Activated T-helper 9 cell treated with anti-CD3 and anti-CD28 coated beads, Interleukin-2, amount 50 U/mL, for 16 hours (primary cell): ENCODE data around the gene CYP20A1.
A peak's percentile ranks its signal among the peaks of the same experiment; 100 is the strongest.
"Not testable (repeated sequence)": the region's sequence is repeated elsewhere in the genome, so short reads cannot be mapped to it uniquely, and the experiment has no call there.

ENCODE experiments used
- DNase-seq: peaks from one replicate; pipeline ENCODE4 v3.0.0-alpha.2; 2020; ENCODE audit warnings: low read depth

The CYP20A1 gene, protein sequence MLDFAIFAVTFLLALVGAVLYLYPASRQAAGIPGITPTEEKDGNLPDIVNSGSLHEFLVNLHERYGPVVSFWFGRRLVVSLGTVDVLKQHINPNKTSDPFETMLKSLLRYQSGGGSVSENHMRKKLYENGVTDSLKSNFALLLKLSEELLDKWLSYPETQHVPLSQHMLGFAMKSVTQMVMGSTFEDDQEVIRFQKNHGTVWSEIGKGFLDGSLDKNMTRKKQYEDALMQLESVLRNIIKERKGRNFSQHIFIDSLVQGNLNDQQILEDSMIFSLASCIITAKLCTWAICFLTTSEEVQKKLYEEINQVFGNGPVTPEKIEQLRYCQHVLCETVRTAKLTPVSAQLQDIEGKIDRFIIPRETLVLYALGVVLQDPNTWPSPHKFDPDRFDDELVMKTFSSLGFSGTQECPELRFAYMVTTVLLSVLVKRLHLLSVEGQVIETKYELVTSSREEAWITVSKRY

DNA sequence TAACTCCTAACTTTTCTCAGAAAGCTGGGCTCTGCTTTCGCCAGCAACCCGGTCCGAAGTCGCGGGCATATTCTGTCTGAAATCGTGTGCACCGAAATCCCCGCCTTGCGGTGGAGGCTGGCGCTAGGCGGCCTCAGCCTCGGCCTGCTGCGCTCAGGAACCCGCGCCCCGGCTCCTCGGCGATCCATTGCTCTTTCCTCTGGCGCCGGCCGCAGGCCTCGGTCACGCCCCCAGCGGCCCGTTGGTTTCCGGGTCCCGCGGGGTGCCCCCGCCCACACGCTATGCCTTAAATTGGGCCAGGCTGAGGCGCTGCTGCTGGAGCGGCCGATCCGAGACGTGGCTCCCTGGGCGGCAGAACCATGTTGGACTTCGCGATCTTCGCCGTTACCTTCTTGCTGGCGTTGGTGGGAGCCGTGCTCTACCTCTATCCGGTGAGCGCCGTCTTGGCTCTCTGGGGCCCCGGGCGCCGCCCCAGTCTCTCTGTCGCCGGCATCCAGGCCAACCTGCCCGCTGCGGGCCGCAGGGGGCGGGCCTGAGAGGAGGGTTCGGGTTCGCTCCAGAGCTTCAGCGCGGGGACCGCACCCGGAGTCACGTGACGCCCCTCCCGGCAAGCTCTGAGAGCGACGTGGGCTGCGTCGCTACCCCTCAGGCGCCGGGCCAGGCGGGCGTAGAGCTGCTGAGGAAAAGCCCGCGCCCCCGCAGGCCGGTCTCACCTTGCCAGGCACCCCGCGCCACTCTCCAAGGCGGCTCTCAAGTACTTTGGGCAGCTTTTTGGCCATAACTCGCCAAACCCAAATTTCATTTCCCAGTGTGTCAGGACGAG, at the start of gene CYP20A1:
Gene CYP20A1 (plus strand): TSS at position 315 of the 823 bp plus-strand sequence. CDS start 45 bp downstream, at position 360.
- DNase-seq, result peak; percentile 96

DNA sequence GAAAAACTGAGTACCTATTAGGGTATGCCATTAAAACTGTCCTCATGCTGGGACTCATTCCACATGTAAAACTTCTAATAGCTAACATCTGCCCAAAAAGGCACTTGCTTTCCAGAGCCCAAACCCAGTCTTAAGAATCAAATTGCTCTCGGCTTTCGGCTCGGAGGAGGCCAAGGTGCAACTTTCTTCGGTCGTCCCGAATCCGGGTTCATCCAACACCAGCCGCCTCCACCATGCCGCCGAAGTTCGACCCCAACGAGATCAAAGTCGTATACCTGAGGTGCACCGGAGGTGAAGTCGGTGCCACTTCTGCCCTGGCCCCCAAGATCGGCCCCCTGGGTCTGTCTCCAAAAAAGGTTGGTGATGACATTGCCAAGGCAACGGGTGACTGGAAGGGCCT, 48.3 kb upstream of the CYP20A1 start:
- not testable (repeated sequence) for DNase-seq

DNA sequence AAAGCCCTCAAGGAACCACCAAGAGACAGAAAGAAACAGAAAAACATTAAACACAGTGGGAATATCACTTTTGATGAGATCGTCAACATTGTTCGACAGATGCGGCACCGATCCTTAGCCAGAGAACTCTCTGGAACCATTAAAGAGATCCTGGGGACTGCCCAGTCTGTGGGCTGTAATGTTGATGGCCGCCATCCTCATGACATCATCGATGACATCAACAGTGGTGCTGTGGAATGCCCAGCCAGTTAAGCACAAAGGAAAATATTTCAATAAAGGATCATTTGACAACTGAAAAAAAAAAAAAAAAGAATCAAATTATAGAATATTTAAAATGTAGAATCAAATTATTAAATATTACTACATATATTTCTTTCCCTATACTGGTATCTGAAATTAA, 47.8 kb upstream of the CYP20A1 start:
- DNase-seq, result not testable (repeated sequence)

DNA sequence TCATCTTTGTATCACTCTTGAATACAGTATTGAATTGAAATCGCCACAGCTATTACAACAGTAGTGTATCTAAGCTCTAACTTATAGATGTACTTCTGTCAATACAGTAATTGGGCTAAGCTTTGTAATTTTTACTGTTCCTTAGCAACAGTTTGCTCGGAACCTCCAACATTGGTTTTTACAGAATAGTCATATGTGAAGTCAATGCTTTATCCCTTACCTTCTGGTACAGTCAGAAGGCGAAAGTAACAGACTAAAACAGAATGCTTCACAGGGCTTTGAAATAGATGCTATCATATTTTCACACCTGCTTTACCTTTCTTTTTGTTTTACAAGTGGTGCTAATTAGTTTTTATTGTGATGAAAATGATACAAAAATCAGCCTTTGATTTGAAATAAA, 46.9 kb upstream of the CYP20A1 start:
- no peak for DNase-seq

DNA sequence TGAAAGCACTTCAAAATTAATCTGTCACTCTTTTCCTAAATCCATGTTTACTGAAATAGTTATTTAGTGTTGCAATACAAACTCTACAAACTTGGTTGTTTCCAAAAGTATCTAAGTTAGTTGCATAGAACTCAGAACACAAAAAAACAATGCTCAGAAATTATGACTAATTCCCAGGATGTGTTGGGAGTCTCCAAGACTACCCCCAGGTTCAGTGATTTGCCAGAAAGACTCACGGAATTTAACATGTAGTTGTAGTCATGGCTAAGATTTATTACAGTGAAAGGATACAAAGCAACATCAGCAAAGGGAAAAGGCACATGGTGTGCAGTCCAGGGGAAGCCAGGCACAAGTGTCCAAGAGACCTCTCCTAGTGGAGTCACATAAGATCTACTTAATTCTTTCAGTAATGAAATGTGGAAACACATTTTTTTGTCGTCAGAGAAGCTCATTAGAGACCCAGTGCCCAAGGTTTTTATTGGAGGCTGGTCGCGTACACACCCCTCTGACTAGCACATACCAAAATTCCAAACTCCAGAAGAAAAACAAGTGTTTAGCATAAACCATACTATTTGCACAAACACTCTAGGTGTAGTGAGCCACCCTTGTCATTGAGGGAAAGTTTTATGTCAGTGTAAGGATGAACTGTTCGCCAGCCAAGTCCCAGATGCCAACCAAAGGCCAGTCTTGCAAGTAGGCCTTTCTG, 43.3 kb upstream of the CYP20A1 start:
- no peak for DNase-seq

DNA sequence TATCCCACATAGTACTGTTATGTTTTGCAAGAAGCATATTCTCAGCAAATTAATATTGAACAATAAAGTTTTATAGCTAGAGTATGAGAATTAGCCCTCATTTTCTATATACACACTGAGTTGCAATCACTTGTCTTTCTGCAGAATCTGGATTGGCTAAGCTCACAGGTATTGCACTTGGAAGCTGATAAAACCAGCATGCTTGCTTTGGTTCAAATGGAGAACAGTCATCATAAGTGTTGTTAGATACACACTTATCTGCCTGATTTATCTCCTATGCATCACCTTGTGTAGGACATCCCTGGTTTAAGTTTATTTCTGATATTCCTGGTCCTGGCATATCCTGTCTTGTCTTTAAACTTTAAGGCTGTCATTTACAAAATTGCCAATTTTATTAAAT, 38.0 kb upstream of the CYP20A1 start:
- DNase-seq, result no peak

DNA sequence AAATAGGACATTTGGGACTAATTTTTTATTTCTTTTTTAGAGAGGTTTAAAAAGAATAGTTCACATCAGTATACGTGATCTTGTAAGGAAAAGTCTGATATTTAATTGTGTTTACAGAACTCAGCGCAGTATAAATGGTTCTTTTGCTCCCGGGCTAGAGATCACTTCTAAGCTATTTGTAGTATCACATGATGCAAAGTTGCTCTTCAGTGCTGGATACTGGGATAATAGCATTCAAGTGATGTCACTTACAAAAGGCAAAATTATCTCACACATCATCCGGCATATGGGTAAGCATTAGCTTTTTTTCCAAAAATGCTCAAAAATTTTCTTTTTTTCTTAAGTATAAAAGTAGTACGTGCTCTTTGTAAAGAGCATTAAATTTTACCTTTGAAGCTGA, 37.4 kb upstream of the CYP20A1 start:
- no peak for DNase-seq

DNA sequence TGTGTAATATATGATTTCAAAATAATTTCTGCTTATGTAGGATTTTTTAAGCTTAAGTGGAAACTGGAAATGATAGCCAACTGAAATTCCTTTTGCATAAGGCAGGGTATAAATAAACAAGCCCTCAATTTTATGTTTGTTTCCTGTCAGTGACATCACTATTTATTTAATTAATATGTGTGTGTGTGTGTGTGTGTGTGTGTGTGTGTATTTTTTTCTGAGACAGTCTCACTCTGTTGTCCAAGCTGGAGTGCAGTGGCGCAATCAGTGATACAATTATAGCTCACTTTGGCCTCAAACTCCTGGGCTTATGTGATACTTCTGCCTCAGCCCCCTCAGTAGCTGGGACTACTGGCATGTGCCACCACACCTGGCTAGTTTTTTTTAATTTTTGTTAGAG, 29.3 kb upstream of the CYP20A1 start:
- no peak for DNase-seq

DNA sequence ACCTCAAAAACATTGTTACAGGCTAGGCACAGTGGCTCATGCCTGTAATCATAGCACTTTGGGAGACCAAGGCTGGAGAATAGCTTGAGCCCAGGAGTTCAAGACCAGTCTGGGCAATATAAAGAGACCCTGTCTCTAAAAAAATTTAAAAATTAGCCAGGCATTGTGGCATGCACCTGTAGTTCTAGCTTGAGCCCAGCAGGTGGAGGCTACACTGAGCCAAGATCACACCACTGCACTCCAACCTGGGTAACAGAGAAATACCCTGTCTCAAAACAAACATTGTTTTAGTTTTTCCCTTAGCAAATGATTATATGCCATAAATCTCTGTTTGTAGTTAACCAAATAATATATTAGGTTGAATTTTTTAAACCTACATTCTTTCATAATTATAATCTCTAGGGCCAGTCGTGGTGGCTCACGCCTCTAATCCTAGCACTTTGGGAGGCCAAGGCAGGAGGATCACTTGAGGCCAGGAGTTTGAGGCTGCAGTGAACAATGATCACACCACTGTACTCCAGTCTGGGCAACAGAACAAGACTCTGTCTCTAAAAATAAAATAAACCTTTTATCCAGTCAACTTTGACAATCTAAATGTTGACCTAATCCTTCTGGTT, 13.3 kb upstream of the CYP20A1 start:
- no peak for DNase-seq

DNA sequence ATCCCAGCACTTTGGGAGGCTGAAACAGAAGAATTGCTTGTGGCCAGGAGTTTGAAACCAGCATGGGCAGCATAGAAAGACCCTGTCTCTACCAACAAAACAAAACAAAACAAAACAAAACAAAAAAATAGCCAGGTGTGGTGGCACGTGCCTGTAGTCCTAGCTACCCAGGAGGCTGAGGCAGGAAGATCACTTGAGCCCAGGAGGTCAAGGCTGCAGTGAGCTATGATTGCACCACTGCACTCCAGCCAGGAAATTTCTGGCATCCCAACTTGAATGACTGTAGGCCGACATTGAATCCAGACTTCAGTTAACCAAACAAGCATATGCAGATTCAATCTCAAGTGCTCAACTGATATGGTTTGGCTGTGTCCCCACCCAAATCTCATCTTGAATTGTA, 9.1 kb upstream of the CYP20A1 start:
- DNase-seq, result not testable (repeated sequence)

DNA sequence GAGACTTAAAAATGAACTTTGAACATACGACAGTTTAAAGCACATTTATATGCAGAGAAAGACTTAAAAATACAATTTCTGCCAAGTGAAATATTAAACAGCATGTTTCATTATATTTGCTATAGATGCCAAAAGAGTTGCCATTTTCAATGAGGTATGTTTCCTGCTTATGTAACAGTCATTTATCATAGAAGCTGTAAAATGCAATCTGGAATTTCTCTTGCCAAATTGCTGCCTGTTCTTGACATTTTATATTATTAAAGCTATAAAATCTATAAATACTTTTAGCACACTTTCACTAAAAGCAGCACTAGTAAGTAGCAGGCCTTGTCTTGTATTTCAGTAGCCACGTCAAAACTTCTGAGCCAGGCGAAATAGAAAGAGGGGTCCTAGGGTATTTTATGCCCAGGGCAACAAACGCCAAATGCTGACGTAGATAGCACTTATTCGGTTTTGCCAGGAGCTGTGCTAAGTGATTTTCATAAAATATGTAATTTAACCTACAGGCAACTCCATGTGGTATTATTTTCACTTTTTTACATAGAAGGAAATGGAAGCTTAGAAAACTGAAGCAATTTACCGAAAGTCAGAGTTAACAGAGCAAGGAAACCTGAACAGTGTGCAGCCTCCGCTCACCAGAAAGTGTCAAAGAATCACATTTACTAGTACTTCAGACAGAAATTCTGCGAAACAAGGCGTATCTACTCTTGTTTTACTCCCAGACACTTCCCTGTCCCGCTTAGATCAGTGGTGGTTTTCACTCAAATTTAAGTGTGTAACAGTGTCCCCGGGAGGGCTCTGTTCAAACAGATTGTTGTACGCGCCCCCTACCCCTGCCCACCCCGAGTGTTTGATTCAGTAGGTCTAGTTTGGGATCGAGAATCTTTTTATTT, 1.2 kb upstream of the CYP20A1 start:
- DNase-seq, result no peak

DNA sequence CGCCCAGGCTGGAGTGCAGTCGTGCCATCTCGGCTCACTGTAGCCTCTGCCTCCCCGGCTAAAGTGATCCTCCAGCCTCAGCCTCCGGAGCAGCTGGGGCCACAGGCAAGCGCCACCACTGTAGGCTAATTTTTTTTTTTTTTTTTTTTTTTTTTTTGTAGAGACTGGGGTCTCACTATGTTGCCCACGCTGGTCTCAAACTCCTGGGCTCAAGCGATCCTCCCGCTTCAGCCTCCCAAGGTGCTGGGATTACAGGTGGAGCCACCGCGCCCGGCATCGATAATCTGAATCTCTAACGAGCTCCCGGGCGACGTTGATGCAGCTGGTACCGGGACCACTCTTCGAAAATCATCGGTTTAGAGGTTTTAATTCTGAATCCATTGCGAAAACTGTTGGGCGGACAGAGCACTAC, 520 bp upstream of the CYP20A1 start:
- DNase-seq, result no peak

DNA sequence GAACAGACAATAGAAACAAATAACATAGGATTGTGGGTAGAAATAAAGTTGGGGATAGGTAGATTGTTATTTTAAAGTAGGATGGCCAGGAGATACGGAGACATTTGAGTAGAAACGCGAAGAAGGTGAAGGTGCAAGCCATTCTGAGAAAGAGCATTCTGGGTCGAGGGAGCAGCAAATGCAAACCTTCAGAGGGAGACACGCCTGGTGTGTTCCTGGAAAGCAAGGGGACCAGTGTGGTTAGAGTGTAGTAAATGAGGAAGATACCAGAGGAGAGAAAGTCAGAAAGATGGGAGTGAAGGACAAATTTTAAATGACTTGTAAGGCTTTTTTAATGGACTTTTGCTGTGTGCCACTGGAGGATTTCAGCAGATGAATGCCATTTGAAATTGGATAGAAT, 1.7 kb downstream of the CYP20A1 start:
- no peak for DNase-seq

DNA sequence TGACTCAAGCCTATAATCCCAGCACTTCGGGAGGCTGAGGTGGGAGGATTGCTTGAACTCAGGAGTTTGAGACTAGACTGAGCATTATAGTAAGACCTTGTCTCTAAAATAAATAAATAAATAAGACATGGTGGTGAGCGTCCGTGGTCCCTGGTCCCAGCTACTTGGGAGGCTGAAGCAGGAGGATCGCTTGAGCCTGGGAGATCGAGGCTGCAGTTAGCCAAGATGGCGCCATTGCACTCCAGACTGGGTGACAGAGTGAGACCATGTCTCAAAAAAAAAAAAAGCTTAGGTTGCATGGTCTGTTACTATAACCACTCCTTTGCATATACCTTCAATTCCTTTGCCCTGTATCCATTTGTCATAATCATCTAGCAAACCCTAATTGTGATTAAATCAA, 3.7 kb downstream of the CYP20A1 start:
- DNase-seq, result no peak

DNA sequence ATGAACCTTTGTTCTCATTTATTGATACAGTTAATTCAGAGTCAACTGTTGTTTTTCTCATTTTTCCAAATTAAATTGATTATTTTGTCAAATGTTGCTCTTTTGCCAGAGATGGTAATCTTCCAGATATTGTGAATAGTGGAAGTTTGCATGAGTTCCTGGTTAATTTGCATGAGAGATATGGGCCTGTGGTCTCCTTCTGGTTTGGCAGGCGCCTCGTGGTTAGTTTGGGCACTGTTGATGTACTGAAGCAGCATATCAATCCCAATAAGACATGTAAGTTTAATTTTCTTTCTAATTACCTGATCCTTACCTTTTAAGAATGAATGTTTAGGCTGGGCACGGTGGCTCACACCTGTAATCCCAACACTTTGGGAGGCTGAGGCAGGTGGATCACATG, 7.8 kb downstream of the CYP20A1 start:
- DNase-seq, result no peak

DNA sequence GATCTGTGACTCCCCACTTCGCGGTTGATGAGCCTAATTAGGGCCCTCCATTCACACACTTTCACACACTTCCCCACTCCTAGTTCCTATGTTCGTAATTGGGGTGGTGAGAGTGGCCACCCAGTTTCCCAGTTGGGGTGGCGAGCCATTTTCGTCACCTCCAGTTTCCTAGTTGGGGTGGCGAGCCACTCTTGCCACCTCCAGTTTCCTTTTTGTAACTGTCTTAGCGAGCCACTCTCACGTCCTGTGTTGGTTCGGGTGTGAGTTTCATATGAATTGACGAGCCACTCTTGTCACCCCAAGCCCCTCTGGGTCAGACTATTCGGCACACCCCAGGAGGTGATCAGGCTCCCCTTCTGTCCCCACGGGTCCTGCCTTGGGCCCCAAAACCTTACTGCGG, 14.0 kb downstream of the CYP20A1 start:
- DNase-seq, result no peak

DNA sequence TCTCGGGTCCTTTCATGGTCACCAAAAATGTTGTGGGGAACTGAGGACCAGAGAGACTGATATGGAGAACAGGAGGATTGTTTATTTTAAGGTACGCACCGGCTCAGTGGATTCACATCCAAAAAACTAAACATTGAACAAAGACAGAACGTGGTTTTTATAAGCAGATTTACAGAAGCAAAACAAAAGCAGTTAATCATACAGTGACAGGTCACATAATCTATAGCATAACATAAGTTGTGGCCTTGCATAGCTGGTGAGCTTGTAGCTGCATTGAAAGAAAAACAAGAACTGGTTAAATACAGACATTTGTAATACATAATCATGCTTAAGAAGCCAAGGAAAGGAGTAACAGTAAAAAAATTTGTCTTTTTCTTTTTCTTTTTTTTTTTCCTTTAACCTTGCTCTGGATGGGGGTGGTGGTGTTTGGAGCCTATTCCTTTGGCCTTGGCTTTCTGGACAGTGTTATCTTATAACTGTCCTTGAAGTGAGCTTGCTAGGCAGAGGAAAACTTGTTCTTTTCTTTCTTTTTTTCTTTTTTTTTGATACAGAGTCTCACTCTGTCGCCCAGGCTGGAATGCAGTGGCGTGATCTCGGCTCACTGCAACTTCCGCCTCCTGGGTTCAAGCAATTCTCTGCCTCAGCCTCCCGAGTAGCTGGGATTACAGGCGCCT, 14.7 kb downstream of the CYP20A1 start:
- DNase-seq, result not testable (repeated sequence)

DNA sequence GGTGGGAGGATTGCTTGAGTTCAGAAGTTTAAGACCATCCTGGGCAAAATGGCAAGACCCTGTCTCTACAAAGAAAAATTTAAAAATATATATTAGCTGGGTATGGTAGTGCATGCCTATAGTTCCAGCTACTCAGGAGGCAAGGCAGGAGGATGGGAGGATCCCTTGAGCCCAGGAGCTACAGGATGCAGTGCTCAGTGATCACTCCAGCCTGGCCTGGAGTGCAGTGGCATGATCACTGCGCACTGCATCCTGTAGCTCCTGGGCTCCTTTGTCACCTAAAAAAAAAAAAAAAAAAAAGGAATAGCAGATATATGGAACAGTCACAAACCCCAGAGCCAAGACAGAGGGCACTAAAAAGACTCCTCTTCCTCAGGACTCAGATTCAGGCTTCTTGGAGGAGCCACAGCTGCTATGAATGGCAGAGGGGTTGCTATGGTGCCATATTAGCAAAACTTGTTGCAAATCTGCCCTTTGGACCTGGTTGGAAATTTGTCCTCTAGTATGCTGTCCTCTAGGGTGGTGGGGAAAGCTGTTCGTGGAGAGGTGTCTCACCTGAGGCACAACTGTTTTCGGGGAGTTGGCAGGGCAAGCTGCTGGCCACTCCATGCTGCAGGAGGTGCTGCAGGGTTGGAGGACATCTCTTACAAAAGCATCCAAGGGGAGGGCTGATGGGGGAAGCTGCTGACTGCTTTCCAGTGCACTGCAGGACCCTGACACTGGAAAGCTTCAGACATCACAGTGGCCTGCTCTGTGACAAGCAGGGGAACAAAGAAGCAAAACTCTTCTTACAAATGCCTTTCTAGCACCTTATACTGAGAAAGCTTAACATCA, 22.7 kb downstream of the CYP20A1 start:
- DNase-seq, result no peak

DNA sequence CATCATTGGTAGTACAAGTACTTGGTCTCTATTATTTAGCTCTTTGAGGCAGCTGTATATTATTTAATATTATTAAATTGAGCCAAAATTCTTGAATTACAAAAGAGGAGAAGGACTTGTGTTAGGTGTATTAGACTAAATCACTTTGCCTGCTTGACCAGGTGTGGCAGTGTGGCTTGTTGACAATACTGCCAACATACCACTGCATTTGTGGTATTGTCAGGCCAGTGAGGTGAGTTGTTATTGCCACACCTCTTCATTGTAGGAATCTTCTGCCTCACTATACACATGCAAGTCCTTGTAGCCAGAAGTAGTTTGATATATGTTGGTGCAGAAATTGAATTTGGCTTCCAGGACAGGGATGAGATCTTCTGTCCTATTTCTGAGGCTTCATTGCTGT, 40.5 kb downstream of the CYP20A1 start:
- DNase-seq, result no peak
